PC-3 (cell line): ENCODE data around the gene CCN6.

Source experiments
- CTCF ChIP-seq: fragments of 300-600 bp; sonication (generic); conservative IDR thresholded peaks from 2 replicates; pipeline ENCODE4 v1.5.1; 2017; ENCODE audit warnings: antibody characterized with exemption, low read depth, mild to moderate bottlenecking, low read length
- EZH2 ChIP-seq: fragments of 300-600 bp; sonication (generic); IDR thresholded peaks from one replicate; pipeline ENCODE4 v1.6.1; 2017; ENCODE audit warnings: antibody characterized with exemption, mild to moderate bottlenecking, low read length; ENCODE audit not compliant: unreplicated experiment
- EZH2phosphoT487 ChIP-seq: fragments of 300-600 bp; sonication (generic); IDR thresholded peaks from 2 replicates; pipeline ENCODE4 v1.6.1; 2018; ENCODE audit warnings: mild to moderate bottlenecking, antibody characterized with exemption, low read length, borderline replicate concordance

- TF ChIP-seq EZH2: no peak
- TF ChIP-seq CTCF: no peak
- TF ChIP-seq EZH2phosphoT487: no peak
These were observed 64.1 kb downstream of the CCN6 start for GRCh38 chr6:112118034-112118433.
